Heart left ventricle (tissue), 13 donors: ENCODE measurements around the gene LRP1-AS.

Experiments used
- POLR2A ChIP-seq, 2 donors: fragments of 450-650 bp; IDR thresholded peaks; one replicate each; pipeline ENCODE4 v1.6.1; 2017; ENCODE audit warnings: antibody characterized with exemption in 2 of 2, mild to moderate bottlenecking in 2 of 2, moderate library complexity in 2 of 2
- TF ChIP-seq, protein P1 (sequence below), 12 donors: fragments of 200-600 bp; sonication (generic) in 4 of 12; IDR thresholded peaks; one replicate each; pipeline versions ENCODE4 v1.5.0 to v1.8.0; 2018 to 2022; ENCODE audit warnings: antibody characterized with exemption in 12 of 12, mild to moderate bottlenecking in 5 of 12
- donor health status: ischemic (EF 13 %, LVEDD 7.1; RV severe dilation, severe dysfunction).
- donor health status: DM: no; HTN: yes; CAD: no.
- donor health status: DM: no; HTN: no; CAD: no.
- donor health status: ischemic (EF 25% LVEDD 6.9; RV normal size, moderate dysfunction).
- donor health status: ischemic (EF 25% LVEDD 5.7; RV mildly dilated, moderate dysfunction).
- donor health status: ischemic (EF 35%, LVEDD 5.7; RV mildly dilated, moderate dysfunction).
- donor health status: nonischemic (EF 11% LVEDD 7.7; RV severe dilation, severe dysfunction).
- donor health status: DM: yes; HTN: yes; CAD: no.
- donor health status: PGD.
- donor health status: ischemic (EF 29% LVEDD 5.4; RV normal size, mild dysfunction).
- donor health status: nonischemic (EF 23%, LVEDD 6.1; RV moderate dilation, normal function).

- TF ChIP-seq, protein P1, sequence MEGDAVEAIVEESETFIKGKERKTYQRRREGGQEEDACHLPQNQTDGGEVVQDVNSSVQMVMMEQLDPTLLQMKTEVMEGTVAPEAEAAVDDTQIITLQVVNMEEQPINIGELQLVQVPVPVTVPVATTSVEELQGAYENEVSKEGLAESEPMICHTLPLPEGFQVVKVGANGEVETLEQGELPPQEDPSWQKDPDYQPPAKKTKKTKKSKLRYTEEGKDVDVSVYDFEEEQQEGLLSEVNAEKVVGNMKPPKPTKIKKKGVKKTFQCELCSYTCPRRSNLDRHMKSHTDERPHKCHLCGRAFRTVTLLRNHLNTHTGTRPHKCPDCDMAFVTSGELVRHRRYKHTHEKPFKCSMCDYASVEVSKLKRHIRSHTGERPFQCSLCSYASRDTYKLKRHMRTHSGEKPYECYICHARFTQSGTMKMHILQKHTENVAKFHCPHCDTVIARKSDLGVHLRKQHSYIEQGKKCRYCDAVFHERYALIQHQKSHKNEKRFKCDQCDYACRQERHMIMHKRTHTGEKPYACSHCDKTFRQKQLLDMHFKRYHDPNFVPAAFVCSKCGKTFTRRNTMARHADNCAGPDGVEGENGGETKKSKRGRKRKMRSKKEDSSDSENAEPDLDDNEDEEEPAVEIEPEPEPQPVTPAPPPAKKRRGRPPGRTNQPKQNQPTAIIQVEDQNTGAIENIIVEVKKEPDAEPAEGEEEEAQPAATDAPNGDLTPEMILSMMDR (IDR thresholded peaks at IDR 0.05), result no peak
- TF ChIP-seq POLR2A (IDR thresholded peaks at IDR 0.05), result no peak
These were observed 32.1 kb upstream of the LRP1-AS start for GRCh38 chr12:57179331-57180086.
